GM13976 (cell line): ENCODE measurements around the gene MT1F.
"Not testable (repeated sequence)": the region's sequence is repeated elsewhere in the genome, so short reads cannot be mapped to it uniquely, and the experiment has no call there.

ENCODE experiments used
- DNase-seq: peaks from one replicate; pipeline ENCODE4 v3.0.0; 2012; ENCODE audit warnings: low spot score
- CTCF ChIP-seq: IDR thresholded peaks from 2 replicates; pipeline ENCODE4 v1.5.1; 2012; ENCODE audit warnings: borderline replicate concordance, mild to moderate bottlenecking; ENCODE audit not compliant: insufficient read depth; ENCODE audit errors: extremely low read depth, missing control alignments, control extremely low read depth
- in situ Hi-C: fragments of 300-500 bp; cut with MboI; formaldehyde crosslinking; loops from one replicate; pipeline ENCODE4 v1.12.0; 2022; ENCODE audit warnings: low sequenced_read_pairs, mixed read lengths, inconsistent platforms; ENCODE audit not compliant: unreplicated experiment

The MT1F gene

GRCh38 chr16:56653218-56653617, 4.5 kb upstream of the MT1F start:
- no peak for TF ChIP-seq CTCF
- no peak for DNase-seq
- in situ Hi-C loops = no loop called here

DNA sequence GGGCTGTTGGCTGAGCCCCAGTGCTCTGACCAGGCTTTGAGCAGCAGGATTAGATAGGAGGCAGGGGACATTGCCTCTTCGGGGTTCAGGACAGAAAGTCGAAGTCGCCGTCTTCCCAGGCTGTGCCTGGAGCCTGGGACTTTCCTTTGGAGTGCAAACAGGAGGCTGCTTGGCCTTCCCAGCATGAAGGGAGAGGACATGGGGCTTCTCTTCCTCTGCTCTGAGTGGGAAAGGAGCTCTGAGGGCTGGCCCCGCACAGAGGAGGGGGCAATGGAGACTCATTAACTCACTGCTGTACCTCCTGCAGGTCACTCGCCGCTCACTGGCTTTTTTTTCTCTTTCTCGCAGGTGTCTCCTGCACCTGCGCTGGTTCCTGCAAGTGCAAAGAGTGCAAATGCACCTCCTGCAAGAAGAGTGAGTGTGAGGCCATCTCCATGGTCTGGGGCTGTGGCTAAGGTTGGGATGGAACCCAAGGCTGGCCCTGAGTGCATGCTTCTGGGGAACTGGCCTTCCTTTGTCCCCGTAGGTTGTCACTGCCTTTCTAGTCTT, 642 bp downstream of the MT1F start:
- no peak for DNase-seq
- no peak for TF ChIP-seq CTCF
- in situ Hi-C loops = no loop called here

DNA sequence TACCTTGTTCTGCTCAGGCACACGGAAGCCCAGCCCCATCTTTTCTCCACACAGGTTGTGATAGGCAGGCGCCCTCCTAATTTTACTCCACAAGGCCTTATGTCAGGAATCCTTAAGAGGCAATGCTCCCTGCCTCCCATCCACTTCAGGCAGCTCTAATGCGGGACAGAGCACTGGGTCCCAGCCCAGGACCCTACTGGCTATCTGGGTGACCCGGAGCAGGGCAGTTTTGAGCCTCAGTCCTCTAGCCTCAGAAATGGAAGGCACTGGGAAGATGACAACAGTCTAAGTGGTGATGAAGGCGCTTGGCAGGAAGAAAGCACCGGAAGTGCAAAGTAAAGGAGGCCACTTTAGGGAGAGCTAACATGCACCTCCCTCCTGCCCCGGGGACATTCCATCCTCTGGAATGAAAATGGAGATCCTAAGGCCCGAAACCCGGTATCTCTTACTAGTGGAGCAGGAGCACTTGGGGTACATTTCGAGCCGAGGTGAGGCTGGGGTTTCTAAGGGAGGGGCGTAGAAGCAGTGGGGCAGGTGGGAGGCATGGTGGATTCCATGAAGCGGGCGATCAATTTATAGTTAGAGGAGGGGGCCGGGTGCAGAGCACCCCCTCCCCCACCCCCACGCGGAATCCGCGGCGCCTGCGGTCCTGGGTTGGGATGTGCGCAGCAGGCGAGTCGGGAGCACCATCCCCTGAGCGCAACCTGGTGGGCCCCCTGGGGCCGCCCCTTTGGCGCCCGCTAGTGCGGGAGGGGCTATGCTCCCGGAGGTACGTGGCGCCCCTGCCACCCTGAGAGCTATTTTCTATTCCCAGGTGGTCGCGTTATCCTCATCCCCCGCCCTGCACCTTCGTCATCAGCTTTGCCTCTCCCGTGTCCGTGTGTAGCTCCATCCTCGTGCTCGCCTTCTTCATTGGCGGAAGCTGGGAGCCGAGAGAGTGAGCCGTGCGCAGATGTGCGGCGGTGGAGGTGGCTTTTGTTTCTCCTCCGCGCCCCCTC, 4.9 kb downstream of the MT1F start:
- no peak for DNase-seq
- TF ChIP-seq CTCF = no peak

DNA sequence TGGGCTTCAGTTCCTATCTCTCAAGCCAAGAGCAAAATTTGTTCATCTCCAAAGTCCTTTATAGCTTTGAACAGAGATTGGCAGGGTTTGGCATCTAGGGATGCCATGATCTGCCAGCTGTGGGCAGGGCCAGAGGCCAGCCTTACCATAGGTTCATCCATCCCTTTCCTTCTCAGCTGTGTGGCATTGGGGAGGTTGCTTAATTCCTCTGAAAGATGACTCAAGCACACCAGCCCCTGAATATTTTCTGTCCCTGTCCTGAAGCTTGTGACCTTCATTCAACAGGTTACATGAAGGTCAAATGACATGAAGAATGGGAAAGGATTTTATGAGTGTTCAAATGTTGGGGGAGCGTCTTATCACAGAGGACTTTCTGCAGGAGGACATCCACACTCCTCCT, 6.7 kb downstream of the MT1F start:
- DNase-seq = no peak
- TF ChIP-seq CTCF = no peak
- in situ Hi-C loops = no loop called here

More for the DNA sequence above, 4.9 kb downstream of the MT1F start:
- in situ Hi-C loops = no loop called here

- in situ Hi-C loops, DNase-seq: not testable (repeated sequence)
Observed at GRCh38 chr16:56665286-56666261, 7.8 kb downstream of the MT1F start.

DNA sequence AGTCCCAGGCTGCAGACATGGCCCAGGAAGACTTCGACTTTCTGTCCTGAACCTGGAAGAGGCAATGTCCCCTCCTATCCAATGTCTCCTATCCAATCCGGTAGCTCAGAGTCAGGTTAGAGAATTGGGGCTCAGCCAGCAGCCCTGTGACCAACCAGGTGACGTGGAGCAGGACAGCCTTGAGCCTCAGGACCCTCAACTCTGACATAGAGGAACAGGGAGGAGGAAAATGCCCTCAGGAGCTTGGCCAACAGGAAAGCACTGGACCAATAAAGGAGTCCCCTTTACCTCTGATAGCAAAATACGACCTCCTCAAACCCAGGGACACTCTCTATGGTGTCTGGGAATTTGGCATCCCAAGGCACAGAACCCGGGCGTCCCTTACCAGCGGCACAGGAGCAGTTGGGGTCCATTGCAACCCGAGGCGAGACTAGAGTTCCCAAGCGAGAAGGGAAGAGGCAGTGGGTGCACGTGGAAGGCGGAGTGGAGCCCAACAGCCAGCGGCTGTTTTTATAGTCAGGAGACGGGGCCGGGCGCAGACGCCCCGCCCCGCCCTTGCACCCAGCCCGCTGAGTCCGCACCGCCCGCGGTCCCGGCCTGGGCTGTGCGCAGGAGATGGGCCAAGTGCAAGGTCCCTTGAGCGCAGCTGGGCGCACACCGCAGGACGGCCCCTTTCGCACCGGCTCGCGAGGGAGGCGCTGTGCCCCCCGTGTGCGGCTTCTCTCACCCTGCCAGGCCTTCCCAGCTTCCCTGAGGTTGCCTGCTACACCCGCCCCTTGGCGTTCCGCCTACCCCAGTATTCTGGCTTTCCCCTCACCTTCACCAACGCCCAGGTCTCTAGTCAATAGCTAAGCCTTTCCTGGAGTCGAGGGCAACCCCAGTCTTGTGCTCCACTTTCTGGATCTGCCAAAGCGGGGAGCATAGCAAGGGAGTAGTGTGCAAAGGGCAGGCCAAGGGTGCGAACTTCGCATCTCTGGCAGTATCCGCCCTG, 10.1 kb downstream of the MT1F start, which contains the start of gene MT1G:
Gene MT1G (minus strand): TSS at position 485 of the 991 bp plus-strand sequence. CDS start 72 bp downstream, at position 413.
- DNase-seq = no peak
- in situ Hi-C loops = no loop called here
- TF ChIP-seq CTCF = no peak
